HCT116 (cell line): ENCODE results near the gene METTL25. TPM values are rescaled to one million over a fixed set of nuclear protein-coding genes. Genes with fewer than 3 reads are reported as not detected.

Source experiments
- ATAC-seq: fragments of 200-7000 bp; cut with Tn5 transposase; 2 replicates; pipeline ENCODE4 v1.9.1; 2020; ENCODE audit warnings: mild to moderate bottlenecking, moderate library complexity
- BruUV-seq: library from RNA; stranded (reverse); fragments of 400-500 nt; replicated peaks from 2 replicates; lab custom pipeline; 2021; lab: Mats Ljungman, UMichigan
- CTCF ChIA-PET: fragments of 300-600 bp; sonication (Branson Sonifier 250); formaldehyde crosslinking; loops from one replicate; lab custom pipeline; 2021; ENCODE audit warnings: antibody characterized with exemption; lab: Charles Lee
- POLR2A ChIA-PET: fragments of 300-600, 350-600 bp; sonication (Branson Sonifier 250); formaldehyde crosslinking; loops from one replicate; lab custom pipeline; 2021; ENCODE audit warnings: antibody characterized with exemption; lab: Charles Lee
- RAD21 ChIA-PET, 2 experiments: fragments of 300-600 bp; sonication (Branson Sonifier 250); formaldehyde crosslinking; loops; one replicate each; lab custom pipeline; 2023; ENCODE audit warnings: low total read pairs in 2 of 2; ENCODE audit not compliant: uncharacterized antibody in 2 of 2, unreplicated experiment in 2 of 2, low non-redundant PET in 1 of 2; lab: Charles Lee
- DNase-seq: peaks from one replicate; pipeline ENCODE4 v3.0.0-alpha.2; 2010; ENCODE audit warnings: low read depth, low spot score
- H2AFZ ChIP-seq: fragments of 200-600 bp; shearing (Covaris generic), sonication (generic); 2 replicates; pipeline ENCODE4 v1.6.1; 2017; ENCODE audit warnings: low read depth, mixed run types, mixed read lengths, antibody characterized with exemption, low read length; ENCODE audit not compliant: poor library complexity, severe bottlenecking
- H3K27ac ChIP-seq: 2 replicates; pipeline ENCODE4 v1.5.1; 2012; ENCODE audit warnings: low read depth, low read length
- H3K27me3 ChIP-seq: fragments of 200-600 bp; sonication (generic); 2 replicates; pipeline ENCODE4 v1.6.1; 2016; ENCODE audit warnings: mixed run types, low read length, mixed read lengths; ENCODE audit not compliant: insufficient read depth
- H3K36me3 ChIP-seq, 2 experiments: fragments of 200-500 bp in 1 of 2; fragments of 200-600 bp in 1 of 2; sonication (Bioruptor generic) in 1 of 2; sonication (generic) in 1 of 2; 2 replicates each; pipeline versions ENCODE4 v1.5.1 to v1.6.1; 2014 to 2016; ENCODE audit warnings: low read length in 2 of 2, inconsistent platforms in 1 of 2, mixed read lengths in 1 of 2, mixed run types in 1 of 2; ENCODE audit not compliant: insufficient read depth in 2 of 2, control insufficient read depth in 1 of 2
- H3K4me1 ChIP-seq, 2 experiments: fragments of 200-600 bp in 1 of 2; sonication (generic) in 1 of 2; 2 replicates each; pipeline versions ENCODE4 v1.5.1 to v1.6.1; 2012 to 2017; ENCODE audit warnings: low read length in 2 of 2, inconsistent platforms in 1 of 2, mild to moderate bottlenecking in 1 of 2, mixed read lengths in 1 of 2, mixed run types in 1 of 2, moderate library complexity in 1 of 2; ENCODE audit not compliant: insufficient read depth in 2 of 2, control insufficient read depth in 1 of 2
- H3K4me2 ChIP-seq: fragments of 200-600 bp; sonication (generic); 2 replicates; pipeline ENCODE4 v1.6.1; 2017; ENCODE audit warnings: mixed run types, low read length, mixed read lengths
- H3K4me3 ChIP-seq, 2 experiments: fragments of 200-600 bp in 1 of 2; sonication (generic) in 1 of 2; replicated peaks in 1 of 2; 2 replicates each; pipeline ENCODE4 v1.5.1; 2011 to 2016; ENCODE audit warnings: low read length in 2 of 2, control low read depth in 1 of 2, low read depth in 1 of 2, mild to moderate bottlenecking in 1 of 2, mixed read lengths in 1 of 2, mixed run types in 1 of 2
- H3K79me2 ChIP-seq: fragments of 200-600 bp; sonication (generic); 2 replicates; pipeline ENCODE4 v1.6.1; 2017; ENCODE audit warnings: mild to moderate bottlenecking, mixed run types, low read length, moderate library complexity, mixed read lengths; ENCODE audit not compliant: insufficient read depth
- H3K9ac ChIP-seq: fragments of 200-600 bp; sonication (generic); 2 replicates; pipeline ENCODE4 v1.6.1; 2016; ENCODE audit warnings: low read length, mixed read lengths
- H3K9me2 ChIP-seq: fragments of 200-600 bp; sonication (generic), shearing (Covaris generic); 2 replicates; pipeline ENCODE4 v1.6.1; 2017; ENCODE audit warnings: mixed run types, mild to moderate bottlenecking, moderate library complexity; ENCODE audit not compliant: insufficient read depth
- H3K9me3 ChIP-seq, 2 experiments: fragments of 200-500 bp in 1 of 2; fragments of 200-600 bp in 1 of 2; sonication (Bioruptor generic) in 1 of 2; sonication (generic) in 1 of 2; 2 replicates each; pipeline ENCODE4 v1.6.1; 2014 to 2017; ENCODE audit warnings: low read length in 2 of 2, mixed read lengths in 2 of 2, inconsistent platforms in 1 of 2, low read depth in 1 of 2, mild to moderate bottlenecking in 1 of 2, mixed run types in 1 of 2, moderate library complexity in 1 of 2; ENCODE audit not compliant: control insufficient read depth in 1 of 2, insufficient read depth in 1 of 2
- H4K20me1 ChIP-seq: fragments of 200-600 bp; sonication (generic), shearing (Covaris generic); 2 replicates; pipeline ENCODE4 v1.6.1; 2017; ENCODE audit warnings: mixed run types, mild to moderate bottlenecking, moderate library complexity; ENCODE audit not compliant: insufficient read depth
- CEBPB ChIP-seq: IDR thresholded peaks from 2 replicates; pipeline ENCODE4 v1.6.1; 2012; ENCODE audit warnings: low read depth
- CTCF ChIP-seq, 3 experiments: fragments of 200-600 bp in 1 of 3; sonication (generic) in 1 of 3; IDR thresholded peaks in 2 of 3; conservative IDR thresholded peaks in 1 of 3; 2 replicates each; pipeline ENCODE4 v1.5.1; 2012 to 2017; ENCODE audit warnings: low read depth in 2 of 3, low read length in 2 of 3, antibody characterized with exemption in 1 of 3, borderline replicate concordance in 1 of 3, control low read depth in 1 of 3, mild to moderate bottlenecking in 1 of 3, mixed read lengths in 1 of 3, mixed run types in 1 of 3, moderate library complexity in 1 of 3; ENCODE audit not compliant: insufficient read depth in 1 of 3
- EGR1 ChIP-seq: IDR thresholded peaks from 2 replicates; pipeline ENCODE4 v1.6.1; 2012; ENCODE audit warnings: low read depth
- ELF1 ChIP-seq: IDR thresholded peaks from 2 replicates; pipeline ENCODE4 v1.6.1; 2012; ENCODE audit warnings: low read depth, borderline replicate concordance
- EZH2 ChIP-seq: fragments of 200-600 bp; sonication (generic); IDR thresholded peaks from 2 replicates; pipeline ENCODE4 v1.6.1; 2017; ENCODE audit warnings: antibody characterized with exemption, mixed run types
- EZH2phosphoT487 ChIP-seq: fragments of 200-600 bp; IDR thresholded peaks from 2 replicates; pipeline ENCODE4 v1.6.1; 2018; ENCODE audit warnings: antibody characterized with exemption, borderline replicate concordance
- FOSL1 ChIP-seq: IDR thresholded peaks from 2 replicates; pipeline ENCODE4 v1.6.1; 2012; ENCODE audit warnings: low read depth
- JUND ChIP-seq: IDR thresholded peaks from 2 replicates; pipeline ENCODE4 v1.6.1; 2012
- POLR2AphosphoS5 ChIP-seq: IDR thresholded peaks from 2 replicates; pipeline ENCODE4 v1.6.1; 2011; ENCODE audit warnings: mild to moderate bottlenecking, low read depth, low read length, moderate library complexity
- RAD21 ChIP-seq: IDR thresholded peaks from 2 replicates; pipeline ENCODE4 v1.6.1; 2012; ENCODE audit warnings: low read depth, mild to moderate bottlenecking
- REST ChIP-seq: IDR thresholded peaks from 2 replicates; pipeline ENCODE4 v1.6.1; 2012; ENCODE audit warnings: low read depth
- SIN3A ChIP-seq: IDR thresholded peaks from 2 replicates; pipeline ENCODE4 v1.6.1; 2012; ENCODE audit warnings: low read depth
- SP1 ChIP-seq: IDR thresholded peaks from 2 replicates; pipeline ENCODE4 v1.6.1; 2012; ENCODE audit warnings: low read depth
- SRF ChIP-seq: IDR thresholded peaks from 2 replicates; pipeline ENCODE4 v1.6.1; 2012; ENCODE audit warnings: low read depth
- YY1 ChIP-seq: IDR thresholded peaks from 2 replicates; pipeline ENCODE4 v1.6.1; 2011; ENCODE audit warnings: low read length, low read depth, moderate library complexity, mild to moderate bottlenecking; ENCODE audit not compliant: insufficient replicate concordance; ENCODE audit errors: extremely low read depth
- ZFX ChIP-seq: fragments of 450-650 bp; IDR thresholded peaks from 2 replicates; pipeline ENCODE4 v1.6.1; 2017
- ZNF274 ChIP-seq: fragments of 200-500 bp; sonication (Bioruptor generic); IDR thresholded peaks from 2 replicates; pipeline ENCODE4 v1.6.1; 2014; ENCODE audit warnings: mild to moderate bottlenecking, low read depth, low read length, inconsistent platforms
- intact Hi-C: fragments of 100-400 bp; cut with micrococcal nuclease; formaldehyde crosslinking; loops from 2 replicates; pipeline ENCODE4 v1.10.0; 2022
- total RNA-seq: library from RNA; stranded (reverse); gene quantifications from one replicate; pipeline ENCODE4 v1.2.1, GENCODE V29; 2021; ENCODE audit not compliant: unreplicated experiment
- TF ChIP-seq, protein P1 (sequence below): IDR thresholded peaks from 2 replicates; pipeline ENCODE4 v1.6.1; 2011; ENCODE audit warnings: mild to moderate bottlenecking, low read length, moderate library complexity; ENCODE audit not compliant: insufficient replicate concordance; ENCODE audit errors: extremely low read depth
- TF ChIP-seq, protein P2 (sequence below): IDR thresholded peaks from 2 replicates; pipeline ENCODE4 v1.6.1; 2012
- TF ChIP-seq, protein P3 (sequence below): IDR thresholded peaks from 2 replicates; pipeline ENCODE4 v1.6.1; 2012

The METTL25 gene
- total RNA-seq, 1 experiment from 2014 or later, result 4.4 TPM

GRCh38 chr12:82426081-82426480, 67.8 kb downstream of the METTL25 start:
- no peaks in the 10 kb centered on the region for H3K9me2 ChIP-seq
- no peak overlapping the region for H3K4me2 ChIP-seq
- H4K20me1 ChIP-seq, result no peaks in the 10 kb centered on the region
- ChIA-PET RAD21 (no interaction called here), CTCF (no interaction called here), POLR2A (no interaction called here)
- H3K9ac ChIP-seq, result no peak overlapping the region
- ATAC-seq, result no peak
- no peak overlapping the region for H3K27ac ChIP-seq
- H3K4me3 ChIP-seq, result no peak overlapping the region
- intact Hi-C loops, result no loop called here
- no peaks in the 10 kb centered on the region for H3K27me3 ChIP-seq
- no peaks in the 10 kb centered on the region for H3K4me1 ChIP-seq
- no peaks in the 10 kb centered on the region for H3K9me3 ChIP-seq
- no peaks in the 10 kb centered on the region for H3K36me3 ChIP-seq
- TF ChIP-seq SP1 (no peak), EZH2phosphoT487 (no peak), SIN3A (no peak), CEBPB (no peak), EZH2 (no peak), ELF1 (no peak), POLR2AphosphoS5 (no peak), RAD21 (no peak), CTCF (IDR thresholded peaks at IDR 0.05 in 2 of 3, conservative IDR thresholded peaks at IDR 0.05 in 1 of 3; ENCODE audit: borderline replicate concordance in 1 of 3, insufficient read depth in 1 of 3, low read depth in 2 of 3, low read length in 2 of 3) (no peak), JUND (no peak), ZFX (no peak), YY1 (no peak), EGR1 (no peak), REST (no peak), ZNF274 (no peak), SRF (no peak), FOSL1 (no peak)
- TF ChIP-seq, protein P1, sequence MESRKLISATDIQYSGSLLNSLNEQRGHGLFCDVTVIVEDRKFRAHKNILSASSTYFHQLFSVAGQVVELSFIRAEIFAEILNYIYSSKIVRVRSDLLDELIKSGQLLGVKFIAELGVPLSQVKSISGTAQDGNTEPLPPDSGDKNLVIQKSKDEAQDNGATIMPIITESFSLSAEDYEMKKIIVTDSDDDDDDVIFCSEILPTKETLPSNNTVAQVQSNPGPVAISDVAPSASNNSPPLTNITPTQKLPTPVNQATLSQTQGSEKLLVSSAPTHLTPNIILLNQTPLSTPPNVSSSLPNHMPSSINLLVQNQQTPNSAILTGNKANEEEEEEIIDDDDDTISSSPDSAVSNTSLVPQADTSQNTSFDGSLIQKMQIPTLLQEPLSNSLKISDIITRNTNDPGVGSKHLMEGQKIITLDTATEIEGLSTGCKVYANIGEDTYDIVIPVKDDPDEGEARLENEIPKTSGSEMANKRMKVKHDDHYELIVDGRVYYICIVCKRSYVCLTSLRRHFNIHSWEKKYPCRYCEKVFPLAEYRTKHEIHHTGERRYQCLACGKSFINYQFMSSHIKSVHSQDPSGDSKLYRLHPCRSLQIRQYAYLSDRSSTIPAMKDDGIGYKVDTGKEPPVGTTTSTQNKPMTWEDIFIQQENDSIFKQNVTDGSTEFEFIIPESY, result no peak
- TF ChIP-seq, protein P2, sequence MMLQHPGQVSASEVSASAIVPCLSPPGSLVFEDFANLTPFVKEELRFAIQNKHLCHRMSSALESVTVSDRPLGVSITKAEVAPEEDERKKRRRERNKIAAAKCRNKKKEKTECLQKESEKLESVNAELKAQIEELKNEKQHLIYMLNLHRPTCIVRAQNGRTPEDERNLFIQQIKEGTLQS, result no peak
- TF ChIP-seq, protein P3, sequence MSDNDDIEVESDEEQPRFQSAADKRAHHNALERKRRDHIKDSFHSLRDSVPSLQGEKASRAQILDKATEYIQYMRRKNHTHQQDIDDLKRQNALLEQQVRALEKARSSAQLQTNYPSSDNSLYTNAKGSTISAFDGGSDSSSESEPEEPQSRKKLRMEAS, result no peak
- H2AFZ ChIP-seq, result no peak overlapping the region
- no TSS peak for BruUV-seq
- DNase-seq, result no peak
- H3K79me2 ChIP-seq, result no peaks in the 10 kb centered on the region
